Activated effector memory CD4-positive, alpha-beta T cell treated with Interleukin-2 at 50 U/mL for 16 hours (primary cell): ENCODE results near the gene FOXR2.

ENCODE experiments used
- DNase-seq: peaks from one replicate; pipeline ENCODE4 v3.0.0-alpha.2; 2020

The FOXR2 gene

GRCh38 chrX:55623100-55623499, at the start of gene FOXR2:
Gene FOXR2, plus strand, starts transcription at chrX:55623400. Its CDS starts 312 bp downstream, at chrX:55623712.
- no peak for DNase-seq

- no peak for DNase-seq
Observed at GRCh38 chrX:55579115-55579514, 44.1 kb upstream of the FOXR2 start.

GRCh38 chrX:55582447-55582846, 40.8 kb upstream of the FOXR2 start:
- DNase-seq = no peak

- no peak for DNase-seq
Observed at GRCh38 chrX:55593296-55593695, 29.9 kb upstream of the FOXR2 start.

GRCh38 chrX:55593756-55594257, 29.4 kb upstream of the FOXR2 start:
- no peak for DNase-seq

GRCh38 chrX:55598333-55598732, 24.9 kb upstream of the FOXR2 start:
- no peak for DNase-seq

GRCh38 chrX:55619547-55619946, 3.7 kb upstream of the FOXR2 start:
- DNase-seq = no peak

- DNase-seq = no peak
Observed at GRCh38 chrX:55624403-55624802, 1.2 kb downstream of the FOXR2 start.

- DNase-seq = no peak
Observed at GRCh38 chrX:55636109-55636508, 12.9 kb downstream of the FOXR2 start.

- DNase-seq = no peak
Observed at GRCh38 chrX:55638933-55639332, 15.7 kb downstream of the FOXR2 start.

- DNase-seq = no peak
Observed at GRCh38 chrX:55640854-55641253, 17.7 kb downstream of the FOXR2 start.

GRCh38 chrX:55648434-55648833, 25.2 kb downstream of the FOXR2 start:
- no peak for DNase-seq

- DNase-seq = no peak
Observed at GRCh38 chrX:55659931-55660330, 36.7 kb downstream of the FOXR2 start.

- no peak for DNase-seq
Observed at GRCh38 chrX:55663584-55663983, 40.4 kb downstream of the FOXR2 start.

GRCh38 chrX:55668084-55668483, 44.9 kb downstream of the FOXR2 start:
- no peak for DNase-seq
